ENCODE results near the gene KIR2DL3.
"Not testable (repeated sequence)": the region's sequence is repeated elsewhere in the genome, so short reads cannot be mapped to it uniquely, and the experiment has no call there.

- TF ChIP-seq CTCF, POLR2A, POLR2AphosphoS5 (IDR thresholded peaks at IDR 0.05): not testable (repeated sequence)
Measured at GRCh38 chr19:54741950-54742349, 3.6 kb downstream of the KIR2DL3 start.
